ENCODE data around the gene RAB6B.

The RAB6B gene

GRCh38 chr3:133930341-133930933 lies 34.8 kb upstream of the RAB6B start:
- DNase-seq: no peak

- no peak for DNase-seq
These were observed 33.4 kb upstream of the RAB6B start for GRCh38 chr3:133928903-133929607.

GRCh38 chr3:133928136-133928893 lies 32.6 kb upstream of the RAB6B start:
- DNase-seq: no peak

GRCh38 chr3:133927540-133928066 lies 31.9 kb upstream of the RAB6B start:
- DNase-seq: peak; percentile 41 to 65 (median 54)

GRCh38 chr3:133926736-133927539 lies 31.3 kb upstream of the RAB6B start:
- no peak for DNase-seq

- DNase-seq: no peak
These were observed 30.5 kb upstream of the RAB6B start for GRCh38 chr3:133925960-133926735.

GRCh38 chr3:133924041-133924440 lies 28.4 kb upstream of the RAB6B start:
- no peak for DNase-seq

- no peak for DNase-seq
These were observed 25.9 kb upstream of the RAB6B start for GRCh38 chr3:133921592-133921991.

GRCh38 chr3:133917144-133917543 lies 21.5 kb upstream of the RAB6B start:
- no peak for DNase-seq

- no peak for DNase-seq
These were observed 20.3 kb upstream of the RAB6B start for GRCh38 chr3:133915685-133916658.

GRCh38 chr3:133914839-133915600 lies 19.3 kb upstream of the RAB6B start:
- no peak for DNase-seq

- no peak for DNase-seq
These were observed 14.7 kb upstream of the RAB6B start for GRCh38 chr3:133910422-133910821.

GRCh38 chr3:133905376-133905775 lies 9.7 kb upstream of the RAB6B start:
- DNase-seq: no peak

GRCh38 chr3:133901847-133902246 lies 6.2 kb upstream of the RAB6B start:
- no peak for DNase-seq

GRCh38 chr3:133901083-133901482 lies 5.4 kb upstream of the RAB6B start:
- DNase-seq: no peak

GRCh38 chr3:133899311-133899710 lies 3.6 kb upstream of the RAB6B start:
- DNase-seq: no peak

GRCh38 chr3:133897547-133897946 lies 1.9 kb upstream of the RAB6B start:
- no peak for DNase-seq

GRCh38 chr3:133896002-133896761 lies 500 bp upstream of the RAB6B start:
- DNase-seq: no peak
